RWPE2 (cell line): ENCODE results near the gene GBX2.
A peak's percentile ranks its signal among the peaks of the same experiment; 100 is the strongest.

ENCODE experiments used
- ATAC-seq: fragments of 200-7000 bp; cut with Tn5 transposase; 3 replicates; pipeline ENCODE4 v1.9.1; 2021; ENCODE audit warnings: low read depth
- DNase-seq: peaks from one replicate; pipeline ENCODE4 v3.0.0-alpha.2; 2020; ENCODE audit warnings: low spot score
- H3K27ac ChIP-seq: fragments of 450-650 bp; 2 replicates; pipeline ENCODE4 v1.5.1; 2017; ENCODE audit warnings: mild to moderate bottlenecking; ENCODE audit not compliant: poor library complexity, severe bottlenecking
- H3K27me3 ChIP-seq: fragments of 250-450 bp; sonication (Bioruptor Pico); 2 replicates; pipeline ENCODE4 v1.5.1; 2021; ENCODE audit warnings: mild to moderate bottlenecking, moderate library complexity; ENCODE audit not compliant: insufficient read depth, poor library complexity, severe bottlenecking
- H3K36me3 ChIP-seq: fragments of 250-450 bp; sonication (Bioruptor Pico); 2 replicates; pipeline ENCODE4 v1.5.1; 2020; ENCODE audit warnings: low read depth, mild to moderate bottlenecking, moderate library complexity
- H3K4me1 ChIP-seq: fragments of 250-450 bp; sonication (Bioruptor Pico); 2 replicates; pipeline ENCODE4 v1.5.1; 2021; ENCODE audit warnings: mild to moderate bottlenecking, moderate library complexity; ENCODE audit not compliant: insufficient read depth, poor library complexity, severe bottlenecking
- H3K4me3 ChIP-seq: fragments of 250-450 bp; sonication (Bioruptor Pico); 2 replicates; pipeline ENCODE4 v1.5.1; 2021; ENCODE audit warnings: mild to moderate bottlenecking, moderate library complexity; ENCODE audit not compliant: severe bottlenecking
- H3K9me3 ChIP-seq: fragments of 250-450 bp; sonication (Bioruptor Pico); 2 replicates; pipeline ENCODE4 v1.5.1; 2021; ENCODE audit warnings: mild to moderate bottlenecking, moderate library complexity; ENCODE audit not compliant: severe bottlenecking
- TF ChIP-seq, protein P1 (sequence below): fragments of 450-650 bp; IDR thresholded peaks from one replicate; pipeline ENCODE4 v1.5.1; 2017; ENCODE audit warnings: mild to moderate bottlenecking, moderate library complexity; ENCODE audit not compliant: poor library complexity, severe bottlenecking

Gene GBX2

GRCh38 chr2:236164925-236165841, 3.0 kb downstream of the GBX2 start:
- Histone ChIP-seq H3K27ac (no peak overlapping the region), H3K4me3 (no peak overlapping the region), H3K4me1 (peaks cover 7% of the 10 kb centered on the region), H3K9me3 (no peaks in the 10 kb centered on the region), H3K36me3 (no peaks in the 10 kb centered on the region), H3K27me3 (peaks cover 53% of the 10 kb centered on the region)
- no peak for DNase-seq
- TF ChIP-seq, protein P1, sequence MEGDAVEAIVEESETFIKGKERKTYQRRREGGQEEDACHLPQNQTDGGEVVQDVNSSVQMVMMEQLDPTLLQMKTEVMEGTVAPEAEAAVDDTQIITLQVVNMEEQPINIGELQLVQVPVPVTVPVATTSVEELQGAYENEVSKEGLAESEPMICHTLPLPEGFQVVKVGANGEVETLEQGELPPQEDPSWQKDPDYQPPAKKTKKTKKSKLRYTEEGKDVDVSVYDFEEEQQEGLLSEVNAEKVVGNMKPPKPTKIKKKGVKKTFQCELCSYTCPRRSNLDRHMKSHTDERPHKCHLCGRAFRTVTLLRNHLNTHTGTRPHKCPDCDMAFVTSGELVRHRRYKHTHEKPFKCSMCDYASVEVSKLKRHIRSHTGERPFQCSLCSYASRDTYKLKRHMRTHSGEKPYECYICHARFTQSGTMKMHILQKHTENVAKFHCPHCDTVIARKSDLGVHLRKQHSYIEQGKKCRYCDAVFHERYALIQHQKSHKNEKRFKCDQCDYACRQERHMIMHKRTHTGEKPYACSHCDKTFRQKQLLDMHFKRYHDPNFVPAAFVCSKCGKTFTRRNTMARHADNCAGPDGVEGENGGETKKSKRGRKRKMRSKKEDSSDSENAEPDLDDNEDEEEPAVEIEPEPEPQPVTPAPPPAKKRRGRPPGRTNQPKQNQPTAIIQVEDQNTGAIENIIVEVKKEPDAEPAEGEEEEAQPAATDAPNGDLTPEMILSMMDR = no peak
- no peak for ATAC-seq

DNA sequence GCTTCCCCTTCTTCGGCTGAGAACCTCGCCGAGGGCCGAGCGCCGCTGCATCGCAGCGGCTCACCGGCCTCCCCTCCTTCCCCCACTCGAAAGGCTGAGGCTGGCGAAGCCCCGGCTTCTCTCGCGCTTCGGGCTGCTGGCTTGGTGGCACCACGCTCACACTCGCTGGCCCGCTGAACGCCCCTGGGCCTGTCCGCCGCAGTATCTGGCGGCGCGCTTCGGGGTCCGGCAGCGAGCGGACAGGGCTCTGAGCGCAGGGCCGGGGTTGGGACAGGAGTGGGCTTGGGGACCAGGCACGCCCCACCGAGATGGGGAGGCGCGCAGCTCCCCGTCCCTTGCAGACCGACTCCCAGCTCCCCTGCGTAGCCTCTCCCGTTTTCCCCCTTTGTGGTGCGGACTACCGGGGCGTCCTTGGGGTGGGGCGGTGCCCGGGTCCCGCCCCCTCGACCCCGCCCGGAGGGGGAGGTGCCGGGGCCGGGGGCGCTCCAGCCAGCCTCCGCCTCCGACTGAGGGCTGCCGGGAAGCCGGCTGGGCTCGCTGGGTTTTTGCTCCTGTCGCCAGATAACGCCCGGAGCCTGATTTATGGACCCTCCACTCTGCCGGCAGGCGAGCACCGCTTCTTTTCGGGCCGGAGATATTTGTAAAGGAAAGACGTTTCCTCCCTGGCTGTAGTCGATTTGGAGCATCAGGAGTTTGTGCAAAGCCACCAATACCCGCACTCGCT, 3.8 kb downstream of the GBX2 start:
- Histone ChIP-seq H3K4me1 (peaks cover 7% of the 10 kb centered on the region), H3K27me3 (peaks cover 45% of the 10 kb centered on the region), H3K4me3 (peak overlapping the region; percentile 14), H3K27ac (no peak overlapping the region), H3K36me3 (no peaks in the 10 kb centered on the region), H3K9me3 (no peaks in the 10 kb centered on the region)
- DNase-seq = no peak
- ATAC-seq = no peak
- TF ChIP-seq, protein P1 = no peak

GRCh38 chr2:236163471-236164200, 4.5 kb downstream of the GBX2 start:
- Histone ChIP-seq H3K36me3 (no peaks in the 10 kb centered on the region), H3K9me3 (no peaks in the 10 kb centered on the region), H3K27ac (no peak overlapping the region), H3K4me1 (peaks cover 7% of the 10 kb centered on the region), H3K27me3 (peaks cover 37% of the 10 kb centered on the region), H3K4me3 (no peak overlapping the region)
- TF ChIP-seq, protein P1 = no peak
- DNase-seq (no peak), ATAC-seq (no peak)

- Histone ChIP-seq H3K27ac (no peak overlapping the region), H3K9me3 (no peaks in the 10 kb centered on the region), H3K36me3 (no peaks in the 10 kb centered on the region), H3K27me3 (peaks cover 34% of the 10 kb centered on the region), H3K4me1 (peaks cover 7% of the 10 kb centered on the region), H3K4me3 (no peak overlapping the region)
- ATAC-seq (no peak), DNase-seq (no peak)
- TF ChIP-seq, protein P1 = no peak
These were observed 5.2 kb downstream of the GBX2 start for GRCh38 chr2:236162882-236163470.
